D721Med (cell line): ENCODE results near the gene WSCD1.

ENCODE experiments used
- DNase-seq: peaks from one replicate; pipeline ENCODE4 v3.0.0; 2011; ENCODE audit warnings: low spot score; ENCODE audit not compliant: insufficient read length
- FAIRE-seq: peaks from 2 replicates; lab custom pipeline; 2011; peaks lifted over from hg19 to GRCh38; lab: Jason Lieb, UNC
- TF ChIP-seq, protein P1 (sequence below): IDR thresholded peaks from 2 replicates; pipeline ENCODE4 v1.5.1; 2012; ENCODE audit warnings: mild to moderate bottlenecking, control low read depth; ENCODE audit not compliant: insufficient read depth; ENCODE audit errors: missing control alignments

WSCD1 gene

DNA sequence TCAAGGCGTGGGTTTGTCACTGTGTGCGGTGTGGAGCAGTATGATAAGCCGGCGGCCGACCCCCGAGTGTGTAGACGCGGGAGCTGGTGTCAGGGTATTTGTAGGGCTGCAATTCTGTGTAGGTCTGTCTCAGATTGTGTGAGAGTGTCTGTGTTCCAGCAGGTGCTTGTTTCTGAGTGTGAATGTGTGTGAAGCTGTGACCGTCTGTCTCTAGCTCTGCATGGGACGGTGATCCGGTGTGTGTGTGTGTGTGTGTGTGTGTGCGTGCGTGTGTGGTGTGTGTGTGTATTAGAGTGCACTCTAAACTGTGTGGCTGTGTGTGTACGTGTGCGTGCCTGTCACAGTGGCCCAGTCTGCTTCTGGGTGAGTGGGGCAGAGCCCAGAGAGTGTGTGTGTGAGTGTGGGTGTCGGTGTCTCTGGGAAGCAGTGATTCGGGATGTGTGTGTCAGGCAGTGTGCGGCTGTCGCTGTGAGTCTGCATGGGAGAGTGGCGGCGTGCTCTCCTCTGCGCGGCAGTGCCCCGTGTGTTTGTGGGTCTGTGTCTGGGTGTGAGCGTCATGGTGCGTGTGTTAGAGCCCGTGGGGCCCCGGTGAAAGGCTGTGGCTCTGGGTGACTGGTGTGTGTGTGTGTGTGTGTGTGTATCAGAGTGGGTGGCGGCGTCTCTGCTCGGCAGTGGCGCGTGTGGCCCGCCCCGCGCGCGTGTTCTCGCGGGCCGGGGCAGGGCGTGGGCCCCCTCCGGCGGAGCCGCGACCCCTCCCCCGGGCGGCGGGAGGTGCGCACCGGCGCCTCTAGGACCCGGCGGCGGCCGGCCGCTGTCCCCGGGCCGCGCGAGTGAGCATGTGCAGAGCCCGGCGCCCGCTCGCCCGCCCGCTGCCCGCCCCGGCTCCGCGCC is at the start of gene WSCD1:
Gene WSCD1 (plus strand): TSS at position 841 of the 891 bp plus-strand sequence. CDS start 10,280 bp downstream, outside the sequence.
- DNase-seq (peak; percentile 60), FAIRE-seq (no peak)
- TF ChIP-seq, protein P1, sequence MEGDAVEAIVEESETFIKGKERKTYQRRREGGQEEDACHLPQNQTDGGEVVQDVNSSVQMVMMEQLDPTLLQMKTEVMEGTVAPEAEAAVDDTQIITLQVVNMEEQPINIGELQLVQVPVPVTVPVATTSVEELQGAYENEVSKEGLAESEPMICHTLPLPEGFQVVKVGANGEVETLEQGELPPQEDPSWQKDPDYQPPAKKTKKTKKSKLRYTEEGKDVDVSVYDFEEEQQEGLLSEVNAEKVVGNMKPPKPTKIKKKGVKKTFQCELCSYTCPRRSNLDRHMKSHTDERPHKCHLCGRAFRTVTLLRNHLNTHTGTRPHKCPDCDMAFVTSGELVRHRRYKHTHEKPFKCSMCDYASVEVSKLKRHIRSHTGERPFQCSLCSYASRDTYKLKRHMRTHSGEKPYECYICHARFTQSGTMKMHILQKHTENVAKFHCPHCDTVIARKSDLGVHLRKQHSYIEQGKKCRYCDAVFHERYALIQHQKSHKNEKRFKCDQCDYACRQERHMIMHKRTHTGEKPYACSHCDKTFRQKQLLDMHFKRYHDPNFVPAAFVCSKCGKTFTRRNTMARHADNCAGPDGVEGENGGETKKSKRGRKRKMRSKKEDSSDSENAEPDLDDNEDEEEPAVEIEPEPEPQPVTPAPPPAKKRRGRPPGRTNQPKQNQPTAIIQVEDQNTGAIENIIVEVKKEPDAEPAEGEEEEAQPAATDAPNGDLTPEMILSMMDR, result no peak

DNA sequence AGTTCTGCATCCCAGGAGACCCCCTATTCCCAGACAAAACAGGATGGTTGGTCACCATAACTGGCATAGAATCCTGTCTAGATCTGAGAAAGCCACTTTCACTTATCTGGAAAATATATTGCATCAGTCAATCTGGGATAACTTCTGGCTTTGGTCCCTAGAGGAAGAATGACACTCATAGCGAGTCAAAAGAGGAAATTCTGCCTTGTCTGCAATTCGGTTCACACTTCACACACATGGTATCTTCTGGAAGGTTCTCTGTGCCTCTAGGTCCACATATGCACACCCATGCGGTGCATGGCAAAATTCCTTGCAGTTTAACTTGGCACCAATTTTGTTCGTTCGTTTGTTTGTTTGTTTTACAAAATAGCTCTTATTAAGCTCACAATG is 49.2 kb upstream of the WSCD1 start:
- FAIRE-seq (no peak), DNase-seq (no peak)
- TF ChIP-seq, protein P1, result no peak

DNA sequence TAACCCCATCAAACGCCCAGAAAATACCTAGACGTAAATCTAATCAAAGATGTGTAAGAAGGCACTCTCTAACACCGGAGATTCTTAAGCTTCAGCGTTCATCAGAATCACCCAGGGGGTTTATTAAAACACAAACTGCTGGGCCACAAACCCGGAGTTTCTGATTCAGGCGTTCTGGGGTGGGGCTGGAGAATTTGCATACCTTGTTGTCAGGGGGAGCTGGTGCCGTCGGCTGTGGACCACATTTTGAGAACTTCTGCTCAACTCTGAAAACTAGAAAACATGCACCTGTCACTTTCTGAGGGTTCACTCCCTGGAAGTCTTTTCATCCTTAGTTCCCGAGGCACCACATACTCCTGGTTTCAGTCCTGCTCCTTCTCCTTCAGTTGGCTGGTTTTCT is 48.6 kb upstream of the WSCD1 start:
- FAIRE-seq, result no peak
- TF ChIP-seq, protein P1, result no peak
- no peak for DNase-seq

DNA sequence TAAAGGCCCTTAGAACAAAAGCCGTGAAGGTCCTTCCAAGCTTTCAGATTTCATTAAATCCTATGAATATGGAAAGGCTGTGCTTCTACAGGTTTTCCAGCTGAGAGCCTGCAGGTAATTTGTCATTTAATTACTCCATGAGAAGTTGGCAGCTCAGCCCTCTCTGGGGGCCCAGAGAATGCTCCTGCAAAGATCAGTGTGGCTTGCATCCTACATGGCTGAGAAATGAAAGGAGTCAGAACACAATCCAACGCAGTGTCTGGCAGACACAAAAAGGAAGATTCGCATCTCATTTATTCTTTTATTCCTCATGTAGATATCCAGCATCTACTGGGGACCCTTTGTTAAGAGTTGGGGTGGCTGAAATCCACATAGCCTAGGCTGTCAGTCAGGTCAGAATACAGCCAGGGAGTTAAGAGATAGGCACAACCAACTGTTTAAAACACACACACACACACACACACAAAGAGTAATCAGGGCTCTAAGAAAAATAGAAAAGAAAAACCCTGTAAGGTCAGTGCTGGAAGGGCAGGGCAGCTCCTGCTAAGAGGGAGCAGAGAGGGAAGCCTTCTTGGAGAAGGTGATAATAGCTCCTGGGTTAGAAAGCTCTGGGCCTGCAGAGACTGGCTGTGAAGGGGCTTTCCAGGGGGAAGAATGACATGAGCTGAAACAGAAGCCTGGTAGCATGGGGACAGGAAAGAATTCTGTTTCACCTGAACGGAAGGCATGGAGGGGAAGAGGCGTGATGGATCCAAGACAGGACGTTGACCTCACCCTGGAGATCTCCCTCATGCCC is 46.9 kb upstream of the WSCD1 start:
- FAIRE-seq, result no peak
- DNase-seq, result no peak
- TF ChIP-seq, protein P1, result no peak

DNA sequence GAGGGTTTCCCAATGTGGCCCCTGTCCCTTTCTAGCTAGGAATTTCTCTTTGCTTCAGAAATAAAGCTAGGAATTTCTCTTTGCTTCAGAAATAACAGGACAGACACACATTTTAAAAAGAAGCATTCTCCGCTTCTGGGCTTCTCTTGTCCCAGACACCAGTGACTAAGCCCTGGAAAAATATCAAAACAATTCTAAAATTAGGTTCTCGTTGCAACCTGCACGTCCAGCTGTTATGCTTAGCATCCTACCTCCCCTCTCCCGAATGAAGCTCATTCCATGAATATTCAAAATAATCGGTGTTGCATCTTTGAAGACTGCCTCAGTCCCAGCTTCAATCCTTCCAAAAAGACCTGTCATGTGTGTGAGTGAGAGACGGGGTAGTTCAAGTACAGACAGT is 45.6 kb upstream of the WSCD1 start:
- FAIRE-seq, result no peak
- TF ChIP-seq, protein P1, result no peak
- DNase-seq, result no peak

DNA sequence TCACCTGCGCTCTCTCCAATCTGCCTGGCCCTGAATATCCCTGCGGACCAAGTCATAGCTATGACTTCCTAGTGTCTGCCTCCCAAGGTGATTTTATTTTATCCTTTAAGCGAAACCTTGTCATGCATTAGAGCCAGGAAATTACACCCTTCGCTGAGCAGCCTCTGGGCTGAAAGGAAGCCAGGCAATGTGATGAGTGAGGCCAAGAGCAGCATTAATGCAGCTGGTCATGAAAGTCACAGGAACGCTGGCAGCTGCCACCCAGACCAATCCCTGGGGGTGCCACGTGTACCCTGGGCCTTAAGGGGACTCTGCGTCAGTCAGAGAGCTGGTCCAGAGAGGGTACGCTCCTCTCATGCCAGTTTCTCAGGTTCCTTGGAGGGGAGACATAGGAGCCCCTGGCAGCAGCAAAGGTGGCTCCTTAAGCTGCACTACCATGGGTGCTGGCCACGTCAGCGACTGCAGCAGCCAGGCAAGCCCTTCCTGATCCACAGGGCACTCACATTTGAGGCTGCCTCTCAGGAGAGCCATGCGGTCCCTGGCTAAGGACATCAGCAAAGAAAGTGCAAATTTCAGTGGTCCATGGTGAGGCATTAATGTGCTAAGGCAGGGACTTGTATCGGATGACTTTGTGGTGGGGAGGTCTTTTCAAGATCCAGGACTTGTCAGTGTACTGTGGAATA is 42.7 kb upstream of the WSCD1 start:
- no peak for FAIRE-seq
- no peak for DNase-seq
- TF ChIP-seq, protein P1, result no peak
